Measurements from ENCODE around the gene TMEM161A.

TMEM161A gene

DNA sequence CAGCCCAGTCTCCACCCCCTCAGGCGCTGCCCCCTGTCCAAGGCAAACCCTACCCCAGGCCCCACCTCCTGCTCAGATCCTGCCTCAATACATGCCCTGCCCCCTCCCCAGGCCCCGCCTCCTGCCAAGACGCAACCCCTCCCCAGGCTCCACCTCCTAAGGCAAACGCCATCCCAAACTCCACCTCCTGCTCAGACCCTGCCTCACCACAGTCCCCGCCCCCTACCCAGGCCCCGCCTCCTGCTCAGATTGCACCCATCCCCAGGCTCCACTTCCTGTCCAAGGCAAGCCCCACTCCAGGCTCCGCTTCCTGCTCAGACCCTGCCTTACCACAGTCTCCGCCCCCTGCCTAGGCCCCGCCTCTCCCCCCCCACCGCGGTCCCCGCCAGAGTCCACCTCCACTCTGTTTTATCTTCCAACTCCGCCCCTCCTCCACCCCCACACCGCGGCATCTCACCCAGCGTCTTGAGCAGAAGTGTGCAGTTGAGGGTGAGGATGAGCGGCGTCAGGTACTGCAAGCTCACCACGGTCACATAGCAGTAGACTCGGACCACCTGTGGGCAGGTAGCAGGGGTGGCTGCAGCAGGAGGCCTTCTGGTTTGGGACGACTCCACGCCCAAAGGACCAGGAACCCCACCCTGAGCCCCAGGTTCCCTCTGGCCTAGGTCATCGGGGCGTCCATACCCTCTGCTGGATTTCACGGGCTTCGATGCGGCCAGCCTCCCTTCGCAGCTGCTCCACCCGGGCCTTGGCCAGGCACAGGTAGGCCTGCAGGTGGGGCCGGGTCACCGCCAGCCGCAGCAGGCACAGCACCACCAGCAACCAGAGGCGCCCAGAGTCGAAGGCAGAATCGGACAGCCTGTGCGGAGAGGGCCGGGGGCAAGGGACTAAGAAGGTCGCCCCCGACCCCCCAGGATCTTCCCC is 17.7 kb downstream of the TMEM161A start:
- TF ChIP-seq ZFX (IDR thresholded peaks at IDR 0.05; ENCODE audit: borderline replicate concordance) (no peak), CTCF (IDR thresholded peaks at IDR 0.05) (no peak)
- H3K27ac ChIP-seq = peak overlapping the region; percentile 52

DNA sequence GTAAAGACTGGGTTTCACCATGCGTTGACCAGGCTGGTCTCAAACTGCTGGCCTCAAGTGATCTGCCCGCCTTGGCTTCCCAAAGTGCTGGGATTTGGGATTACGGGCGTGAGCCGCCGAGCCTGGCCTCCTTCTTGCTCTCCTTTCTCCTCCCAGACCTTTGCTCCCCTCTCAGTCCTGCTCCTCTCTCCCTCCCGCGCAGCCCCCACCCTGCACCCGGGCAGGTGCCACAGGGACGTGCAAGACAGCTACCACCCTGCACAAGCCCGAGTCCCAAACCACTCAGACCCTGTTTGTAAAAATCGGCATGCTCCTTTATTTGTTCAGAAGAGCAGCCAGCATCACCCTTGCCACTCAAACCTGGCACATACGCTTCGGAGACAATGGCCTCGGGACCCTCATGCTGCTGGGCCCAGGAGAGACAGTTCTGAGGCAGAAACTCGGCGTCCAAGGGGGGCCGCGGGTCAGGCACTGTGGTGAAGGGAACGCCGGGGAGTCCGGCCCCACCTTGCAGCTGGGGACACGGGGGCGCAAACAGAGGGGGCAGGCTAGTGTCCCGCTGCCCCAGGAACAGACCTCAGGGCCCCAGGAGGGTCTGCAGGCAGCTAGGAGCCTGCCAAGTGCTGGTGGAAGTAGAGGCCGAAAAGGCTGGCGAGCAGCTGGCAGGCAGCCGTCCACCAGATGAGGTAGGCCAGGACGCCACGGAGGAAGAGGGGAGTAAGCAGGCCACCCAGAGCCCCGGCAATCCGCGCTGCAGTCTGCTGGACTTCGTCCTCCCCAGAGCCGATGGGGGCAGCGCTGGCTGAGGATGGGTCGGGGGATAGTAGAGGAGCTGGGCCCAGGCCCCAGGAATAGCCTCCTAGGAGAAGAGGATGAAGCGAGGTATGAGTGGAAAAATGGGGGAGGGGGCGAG is 18.7 kb downstream of the TMEM161A start:
- TF ChIP-seq ZFX (IDR thresholded peaks at IDR 0.05; ENCODE audit: borderline replicate concordance) = no peak
- no peak for TF ChIP-seq CTCF (IDR thresholded peaks at IDR 0.05)
- H3K27ac ChIP-seq = peak overlapping the region; percentile 18; the same call in 1 of the 2 replicates

DNA sequence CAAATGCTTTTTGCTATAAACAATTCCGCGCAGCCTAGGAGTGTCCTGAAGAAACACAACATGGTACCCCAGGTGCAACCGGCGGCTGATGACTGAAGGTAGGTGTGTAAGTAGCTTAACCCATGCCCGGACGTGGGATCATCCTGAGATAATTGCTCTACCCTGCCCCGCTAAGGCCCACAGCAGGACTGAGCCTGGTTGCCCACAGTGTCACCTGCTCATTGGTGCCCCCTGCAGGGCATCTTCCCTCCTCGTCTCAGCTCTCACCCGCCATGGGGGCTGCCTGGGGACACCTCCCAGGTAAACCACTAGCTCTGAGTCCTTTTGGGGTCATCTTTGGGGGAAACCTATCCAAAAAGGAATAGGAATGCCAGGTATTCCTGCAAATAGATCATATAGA is 22.3 kb downstream of the TMEM161A start:
- TF ChIP-seq CTCF (IDR thresholded peaks at IDR 0.05) (peak; percentile 81), ZFX (IDR thresholded peaks at IDR 0.05; ENCODE audit: borderline replicate concordance) (no peak)

DNA sequence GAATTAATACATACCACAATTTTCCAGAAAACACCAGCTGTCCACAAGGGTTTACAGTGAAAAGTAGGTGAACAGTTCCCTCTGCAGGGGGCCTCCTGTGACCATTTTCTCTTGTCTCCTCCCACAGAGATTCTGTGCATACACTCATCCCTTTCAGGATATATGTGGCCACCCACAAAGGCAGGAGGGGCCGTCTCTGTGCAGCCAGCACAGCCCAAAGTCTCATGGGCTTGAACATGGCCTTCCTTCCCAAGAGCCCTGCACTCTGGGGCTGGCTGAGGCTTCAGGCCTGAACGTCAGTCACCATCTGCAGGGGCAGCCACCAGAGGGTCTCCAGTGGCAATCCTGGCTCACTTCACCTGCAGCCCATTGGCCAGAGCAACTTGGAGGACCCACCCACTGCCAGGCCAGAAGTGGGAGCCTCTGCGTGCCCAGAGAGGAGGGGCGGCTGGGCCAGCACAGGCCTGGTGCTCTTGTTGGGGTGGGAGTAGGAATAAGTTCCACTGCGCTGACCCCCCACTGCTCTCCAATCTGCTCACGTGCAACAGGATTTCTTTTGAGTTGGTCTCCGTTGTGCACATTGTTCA is 25.1 kb downstream of the TMEM161A start:
- TF ChIP-seq ZFX (IDR thresholded peaks at IDR 0.05; ENCODE audit: borderline replicate concordance) (no peak), CTCF (IDR thresholded peaks at IDR 0.05) (no peak)
- H3K27ac ChIP-seq = no peak overlapping the region

More for the DNA sequence above, 22.3 kb downstream of the TMEM161A start:
- H3K27ac ChIP-seq = no peak overlapping the region

GRCh38 chr19:19111967-19112580 is 26.2 kb downstream of the TMEM161A start:
- H3K27ac ChIP-seq = no peak overlapping the region
- no peak for TF ChIP-seq ZFX (IDR thresholded peaks at IDR 0.05; ENCODE audit: borderline replicate concordance)
- TF ChIP-seq CTCF (IDR thresholded peaks at IDR 0.05) = no peak

- H3K27ac ChIP-seq = no peak overlapping the region
- no peak for TF ChIP-seq ZFX (IDR thresholded peaks at IDR 0.05; ENCODE audit: borderline replicate concordance)
- TF ChIP-seq CTCF (IDR thresholded peaks at IDR 0.05) = no peak
Measured at GRCh38 chr19:19111136-19111835, 27.0 kb downstream of the TMEM161A start.
